ENCODE data around the gene ZNHIT1. TPM values are rescaled to one million over a fixed set of nuclear protein-coding genes. Genes with fewer than 3 reads are reported as not detected.
"Not testable (repeated sequence)": the region's sequence is repeated elsewhere in the genome, so short reads cannot be mapped to it uniquely, and the experiment has no call there.

The ZNHIT1 gene
- total RNA-seq, 1 donor from 2014 or later = 115 TPM

GRCh38 chr7:101239191-101239950 lies 21.4 kb downstream of the ZNHIT1 start:
- DNase-seq (ENCODE audit: low spot score) (no peak), ATAC-seq (no peak)

DNA sequence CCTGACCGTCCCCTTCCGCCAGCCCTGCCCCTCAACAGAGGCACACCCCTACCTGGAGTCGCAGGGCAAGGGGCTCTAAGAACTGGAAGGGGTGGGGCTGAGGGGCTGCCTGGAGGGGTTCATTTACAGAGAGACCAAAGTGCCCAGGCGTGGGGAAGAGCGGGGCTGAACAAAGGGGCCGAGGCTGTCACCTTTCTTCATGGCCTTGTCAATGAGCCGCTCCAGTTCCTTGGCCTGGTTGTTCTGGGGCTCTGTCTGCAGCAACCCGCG lies 21.9 kb downstream of the ZNHIT1 start:
- ATAC-seq = no peak

DNA sequence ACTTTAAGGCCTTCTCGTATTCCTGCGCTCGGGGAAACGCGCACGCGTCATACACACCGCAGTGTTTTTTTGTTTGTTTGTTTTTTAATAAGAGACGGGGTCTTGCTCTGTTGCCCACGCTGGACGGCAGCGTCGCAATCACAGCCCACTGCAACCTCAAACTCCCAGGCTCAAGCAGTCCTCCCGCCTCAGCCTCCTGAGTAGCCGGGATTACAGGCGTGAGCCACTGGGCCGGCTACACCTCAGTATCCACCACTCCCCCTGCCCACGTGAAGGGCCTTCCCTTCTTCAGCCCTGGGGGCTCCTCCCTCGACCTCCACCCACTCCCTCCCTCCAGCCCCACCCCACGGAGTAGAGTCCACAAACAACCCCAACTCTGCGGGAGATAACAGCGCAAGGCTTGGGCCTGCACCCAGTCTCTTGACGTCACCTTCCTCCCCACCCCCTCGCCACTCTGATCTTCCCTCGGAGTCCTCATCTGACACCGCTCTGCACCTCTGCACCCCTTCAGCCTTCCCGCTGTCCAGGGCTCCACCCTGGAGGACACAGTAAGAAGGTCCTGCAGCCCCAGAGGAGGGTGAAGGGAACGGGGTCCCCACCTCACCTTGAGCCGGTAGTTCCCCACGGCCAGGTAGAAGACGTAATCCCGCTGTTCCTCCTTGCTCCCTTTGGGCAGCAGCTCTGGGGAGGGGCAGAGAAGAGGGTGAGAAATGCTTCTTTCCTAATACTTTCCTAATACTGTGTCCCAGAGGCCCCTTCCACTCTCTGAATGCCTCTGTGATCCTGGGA lies 22.5 kb downstream of the ZNHIT1 start:
- ATAC-seq = no peak
- no peak for DNase-seq (ENCODE audit: low spot score)

More for the DNA sequence above, 21.9 kb downstream of the ZNHIT1 start:
- DNase-seq (ENCODE audit: low spot score) = no peak

- DNase-seq (ENCODE audit: low spot score) (no peak), ATAC-seq (no peak)
These were observed 23.0 kb downstream of the ZNHIT1 start for GRCh38 chr7:101241015-101241363.

- DNase-seq (ENCODE audit: low spot score) (no peak), ATAC-seq (no peak)
These were observed 23.7 kb downstream of the ZNHIT1 start for GRCh38 chr7:101241443-101242349.

DNA sequence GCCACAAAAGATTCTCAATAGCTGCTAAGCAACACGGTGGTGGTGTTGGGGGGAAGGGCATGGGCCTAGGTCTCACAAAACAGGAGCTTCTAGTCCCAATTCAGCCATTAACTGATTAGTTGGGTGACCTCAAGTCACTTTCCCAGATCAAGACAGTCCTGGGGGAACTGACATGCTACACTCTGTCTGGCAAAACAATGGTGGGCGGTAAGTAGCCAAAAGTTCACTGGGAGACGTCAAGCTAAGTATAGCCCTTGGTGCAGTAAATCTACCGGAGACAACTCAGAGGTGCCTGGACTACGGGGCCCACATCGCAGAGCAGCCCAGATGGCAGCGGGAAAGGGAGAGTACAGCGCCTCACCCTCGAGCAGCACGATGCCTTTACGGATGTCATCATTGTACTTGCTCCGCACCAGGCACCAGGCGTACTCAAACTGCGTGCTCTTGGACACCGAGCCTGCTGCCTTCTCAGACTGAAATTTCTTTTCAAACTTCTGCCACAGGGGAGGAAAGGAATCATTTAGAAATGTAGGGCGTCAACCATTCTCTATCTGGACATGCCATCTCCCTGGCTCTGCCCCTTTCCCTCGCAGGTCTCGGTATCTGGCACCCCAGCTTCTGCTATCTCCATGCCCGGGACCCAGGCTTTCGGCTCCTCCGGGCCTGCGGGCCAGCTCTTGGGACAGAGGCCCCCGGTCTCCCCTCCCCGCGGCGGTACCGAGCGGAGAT lies 25.8 kb downstream of the ZNHIT1 start:
- peak; percentile 6 for ATAC-seq
- DNase-seq (ENCODE audit: low spot score) = no peak

GRCh38 chr7:101244375-101245146 lies 26.6 kb downstream of the ZNHIT1 start, which contains the start of gene FIS1:
Gene FIS1, minus strand, starts transcription at chr7:101245081. Its CDS starts 77 bp downstream, at chr7:101245004.
- ATAC-seq (peak; percentile 94), DNase-seq (ENCODE audit: low spot score) (peak; percentile 94)

- ATAC-seq (no peak), DNase-seq (ENCODE audit: low spot score) (no peak)
These were observed 27.2 kb downstream of the ZNHIT1 start for GRCh38 chr7:101245147-101245668.

DNA sequence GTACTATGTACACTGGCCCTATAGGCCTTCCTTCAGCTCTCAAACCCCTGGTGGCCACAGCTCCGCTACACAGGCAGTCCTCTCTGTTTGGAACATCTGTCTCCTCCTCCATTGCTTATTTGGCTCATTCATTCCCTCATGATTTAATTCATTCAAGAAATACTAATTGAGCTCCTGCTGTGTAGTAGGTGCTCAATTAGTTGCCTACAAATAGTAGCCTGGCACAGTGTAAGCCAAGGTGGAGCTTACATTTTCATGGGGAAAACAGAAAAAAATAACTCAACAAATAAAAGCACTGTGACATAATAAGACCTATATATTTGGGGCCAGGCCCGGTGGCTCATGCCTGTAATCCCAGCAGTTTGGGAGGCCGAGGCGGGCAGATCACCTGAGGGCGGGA lies 30.3 kb downstream of the ZNHIT1 start:
- DNase-seq (ENCODE audit: low spot score) = no peak
- ATAC-seq = no peak

DNA sequence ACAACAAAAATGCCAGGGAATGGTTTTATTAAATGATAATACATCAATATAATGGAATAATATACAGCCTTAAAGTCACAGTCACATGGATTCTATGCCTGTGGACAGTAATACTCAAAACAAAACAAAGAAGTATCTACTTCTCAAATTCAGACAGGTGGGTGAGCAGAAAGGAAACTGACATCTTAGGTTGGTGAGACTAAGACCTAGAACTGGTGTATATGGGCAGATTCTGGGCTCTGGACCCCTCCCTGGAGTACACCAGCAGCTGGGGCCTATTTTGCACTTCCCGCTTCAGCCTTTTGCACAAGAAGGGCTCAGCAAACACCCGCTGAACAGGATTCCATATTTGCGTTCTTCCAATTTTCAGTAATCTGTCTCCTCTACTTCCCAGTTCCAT lies 32.4 kb downstream of the ZNHIT1 start:
- DNase-seq (ENCODE audit: low spot score) (no peak), ATAC-seq (no peak)

GRCh38 chr7:101251871-101252659 lies 34.1 kb downstream of the ZNHIT1 start:
- DNase-seq (ENCODE audit: low spot score) (peak; percentile 99), ATAC-seq (peak; percentile 99)

DNA sequence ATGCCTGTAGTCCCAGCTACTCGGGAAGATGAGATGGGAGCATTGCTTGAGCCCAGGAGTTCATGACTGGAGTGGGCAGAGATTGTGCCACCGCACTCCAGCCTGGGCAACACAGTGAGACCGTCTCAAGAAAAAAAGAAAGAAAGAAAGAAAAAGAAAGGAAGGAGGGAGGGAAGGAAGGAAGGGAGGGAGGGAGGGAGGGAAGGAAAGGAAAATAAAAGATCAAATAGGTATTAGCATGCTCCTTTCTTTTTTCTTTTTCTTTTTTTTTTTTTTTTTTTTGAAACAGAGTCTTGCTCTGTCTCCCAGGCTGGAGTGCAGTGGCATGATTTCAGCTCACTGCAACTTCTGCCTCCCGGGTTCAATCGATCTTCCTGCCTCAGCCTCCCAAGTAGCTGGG lies 35.2 kb downstream of the ZNHIT1 start:
- not testable (repeated sequence) for ATAC-seq; DNase-seq (ENCODE audit: low spot score)

- ATAC-seq (no peak), DNase-seq (ENCODE audit: low spot score) (no peak)
These were observed 37.8 kb downstream of the ZNHIT1 start for GRCh38 chr7:101255796-101256195.

GRCh38 chr7:101258243-101258731 lies 40.3 kb downstream of the ZNHIT1 start:
- DNase-seq (ENCODE audit: low spot score) (no peak), ATAC-seq (no peak)

GRCh38 chr7:101264102-101264706 lies 46.2 kb downstream of the ZNHIT1 start:
- not testable (repeated sequence) for DNase-seq (ENCODE audit: low spot score)
- peak; percentile 85 for ATAC-seq

- ATAC-seq (peak; percentile 54), DNase-seq (ENCODE audit: low spot score) (no peak)
These were observed 47.9 kb downstream of the ZNHIT1 start for GRCh38 chr7:101265622-101266516.

GRCh38 chr7:101269664-101270063 lies 51.7 kb downstream of the ZNHIT1 start:
- no peak for ATAC-seq

More at GRCh38 chr7:101269664-101270063, 51.7 kb downstream of the ZNHIT1 start:
- no peak for DNase-seq (ENCODE audit: low spot score)
